H1 (cell line): ENCODE measurements around the gene PANX2. TPM values are rescaled to one million over a fixed set of nuclear protein-coding genes. Genes with fewer than 3 reads are reported as not detected.

ENCODE experiments used
- ASH2L ChIP-seq: fragments of 200-600, 300-600 bp; sonication (generic); IDR thresholded peaks from one replicate; pipeline ENCODE4 v1.7.1; 2017; ENCODE audit warnings: low read length
- ATF3 ChIP-seq: IDR thresholded peaks from 2 replicates; pipeline ENCODE4 v1.6.1; 2011; ENCODE audit warnings: low read depth, mild to moderate bottlenecking, low read length; ENCODE audit not compliant: insufficient read depth
- E2F6 ChIP-seq: IDR thresholded peaks from 2 replicates; pipeline ENCODE4 v1.6.1; 2012; ENCODE audit warnings: inconsistent platforms
- EGR1 ChIP-seq: IDR thresholded peaks from 2 replicates; pipeline ENCODE4 v1.6.1; 2011; ENCODE audit warnings: low read depth, low read length, borderline replicate concordance
- GABPA ChIP-seq: IDR thresholded peaks from 2 replicates; pipeline ENCODE4 v1.6.1; 2011; ENCODE audit warnings: mild to moderate bottlenecking, low read length, moderate library complexity, borderline replicate concordance; ENCODE audit not compliant: insufficient read depth
- MAX ChIP-seq: IDR thresholded peaks from 2 replicates; pipeline ENCODE4 v1.6.1; 2012; ENCODE audit warnings: inconsistent platforms
- RBBP5 ChIP-seq: IDR thresholded peaks from 2 replicates; pipeline ENCODE4 v1.7.1; 2012; ENCODE audit warnings: low read depth, mild to moderate bottlenecking, inconsistent platforms, low read length, moderate library complexity, borderline replicate concordance
- SP2 ChIP-seq: IDR thresholded peaks from 2 replicates; pipeline ENCODE4 v1.6.1; 2012; ENCODE audit warnings: mild to moderate bottlenecking, low read length, inconsistent platforms
- TAF1 ChIP-seq: IDR thresholded peaks from 2 replicates; pipeline ENCODE4 v1.6.1; 2011; ENCODE audit warnings: mild to moderate bottlenecking, low read depth, low read length
- polyA plus RNA-seq, 7 experiments: library from polyadenylated mRNA; depleted of rRNA in 3 of 7; stranded (reverse) in 5 of 7; unstranded in 2 of 7; fragments of >200 nt in 5 of 7; fragments of 200-250 nt in 2 of 7; gene quantifications; 1 replicate in 5 of 7; 2 replicates in 1 of 7; 4 replicates in 1 of 7; pipeline versions ENCODE4 v1.2.1 to v1.2.3, GENCODE V29; 2011 to 2013; ENCODE audit warnings: missing spikeins in 2 of 7, mixed read lengths in 2 of 7
- total RNA-seq: library from RNA; stranded (reverse); fragmentation: NEBNext Ultra II Directional; extraction: Animal tissue kit (Norgen Biotek cat#: 25700); gene quantifications from 2 replicates; pipeline ENCODE4 v1.2.1, GENCODE V29; 2021

PANX2 gene
- total and polyA plus RNA-seq, 2 of the 8 experiments (the other 6 are each of a cell fraction or from before 2014, with no cell fraction given), result 3.5 to 5.0 TPM

- TF ChIP-seq ASH2L, result no peak
- no peak for TF ChIP-seq ATF3
- TF ChIP-seq GABPA, result no peak
- TF ChIP-seq RBBP5, result no peak
- no peak for TF ChIP-seq EGR1
- no peak for TF ChIP-seq TAF1
- TF ChIP-seq MAX, result peak; percentile 90
- TF ChIP-seq SP2, result no peak
- peak; percentile 36; the same call in 1 of the 2 replicates for TF ChIP-seq E2F6
These were observed 48.6 kb downstream of the PANX2 start (continued) for GRCh38 chr22:50218996-50219727.
